Thyroid gland (tissue), 4 donors: ENCODE measurements around the gene CA12.

Experiments
- CTCF ChIP-seq, 6 experiments: fragments of 200-600 bp in 3 of 6; fragments of 450-650 bp in 3 of 6; sonication (generic) in 3 of 6; IDR thresholded peaks; one replicate each; pipeline ENCODE4 v1.5.1; 2016 to 2019; ENCODE audit warnings: antibody characterized with exemption in 6 of 6, mild to moderate bottlenecking in 2 of 6, inconsistent platforms in 1 of 6, moderate library complexity in 1 of 6
- POLR2A ChIP-seq, 2 donors: fragments of 450-650 bp; IDR thresholded peaks; one replicate each; pipeline ENCODE4 v1.6.1; 2017; ENCODE audit warnings: antibody characterized with exemption in 2 of 2, mild to moderate bottlenecking in 2 of 2, moderate library complexity in 1 of 2

GRCh38 chr15:63425426-63425985 lies 43.9 kb upstream of the CA12 start:
- TF ChIP-seq CTCF (IDR thresholded peaks at IDR 0.05) (no peak), POLR2A (IDR thresholded peaks at IDR 0.05) (no peak)
